GM21576 (cell line): ENCODE results near the gene ATP9A.
"Not testable (repeated sequence)": the region's sequence is repeated elsewhere in the genome, so short reads cannot be mapped to it uniquely, and the experiment has no call there.

Experiments used
- ATAC-seq: cut with Tn5 transposase; IDR thresholded peaks from one replicate; pipeline ENCODE4 v1.9.1; 2021; ENCODE audit warnings: mild to moderate bottlenecking, moderate library complexity; ENCODE audit not compliant: unreplicated experiment

ATP9A gene

DNA sequence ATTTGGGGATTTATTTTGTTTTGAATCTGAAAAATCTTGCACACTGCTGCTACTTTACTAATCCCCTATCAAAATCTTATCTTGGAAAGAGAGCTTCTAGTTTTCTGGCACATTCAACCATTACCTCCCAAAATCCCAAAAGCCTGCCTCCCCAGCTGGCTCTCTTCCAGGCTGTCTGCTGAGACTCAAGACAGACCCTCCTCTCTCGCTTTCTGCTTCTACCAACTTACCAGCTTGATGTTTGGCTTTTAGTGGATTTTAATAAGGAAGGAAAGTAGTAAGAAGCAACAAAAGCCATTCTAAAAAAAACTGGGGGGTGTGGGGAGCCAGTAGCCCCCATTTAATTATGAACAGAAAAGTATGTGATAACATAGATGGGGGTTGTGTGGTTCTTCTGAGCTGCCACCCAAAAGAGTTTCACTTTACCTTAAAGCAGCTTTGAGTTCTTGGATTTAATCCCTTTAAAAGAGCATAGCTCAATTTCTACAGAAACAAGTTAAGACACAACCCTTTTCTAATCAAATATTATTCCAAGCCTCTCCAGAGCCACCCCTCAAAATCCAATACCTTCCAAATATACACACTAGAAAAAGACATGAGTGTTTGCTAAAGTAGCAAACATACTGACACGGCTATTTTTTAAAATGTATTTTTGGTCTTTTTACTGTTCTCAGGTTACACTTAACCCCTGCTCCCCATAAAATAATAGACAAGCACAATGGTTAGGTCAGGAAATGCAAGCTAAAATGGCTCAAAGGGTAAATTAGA, 71.7 kb downstream of the ATP9A start:
- no peak for ATAC-seq

DNA sequence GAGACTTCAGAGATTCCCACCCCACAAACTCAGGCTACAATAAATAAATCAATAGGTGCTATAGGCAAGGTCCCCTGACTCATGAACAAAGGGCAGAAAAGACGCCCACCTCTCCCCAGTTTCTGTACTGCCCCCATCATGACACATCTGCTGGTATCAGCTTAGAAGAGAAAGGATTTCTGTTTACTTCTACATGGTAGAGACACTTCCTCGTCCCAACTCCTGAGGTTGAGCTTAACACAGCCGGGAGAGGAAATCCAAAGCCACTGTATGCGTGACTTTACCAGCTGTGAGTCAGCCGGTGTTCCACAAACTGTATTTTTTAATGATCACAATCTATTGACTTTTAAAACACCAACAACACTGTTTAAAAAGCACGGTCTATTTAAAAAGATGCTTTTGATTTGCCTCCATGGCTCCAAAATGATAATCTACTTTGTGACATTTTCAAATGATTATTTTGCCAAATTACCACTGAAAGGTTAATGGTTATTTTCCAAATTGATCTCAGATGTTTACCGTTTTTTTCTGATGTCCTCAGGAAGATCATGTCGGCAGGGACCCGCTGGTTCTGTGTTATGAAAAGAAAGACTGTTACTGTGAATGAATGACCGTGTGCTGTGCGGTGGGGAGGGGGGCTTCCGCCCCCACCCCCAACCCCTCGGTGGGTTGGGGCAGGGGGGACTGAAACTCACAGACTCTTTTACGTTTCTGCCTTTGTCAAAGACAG, 72.5 kb downstream of the ATP9A start:
- ATAC-seq = no peak

DNA sequence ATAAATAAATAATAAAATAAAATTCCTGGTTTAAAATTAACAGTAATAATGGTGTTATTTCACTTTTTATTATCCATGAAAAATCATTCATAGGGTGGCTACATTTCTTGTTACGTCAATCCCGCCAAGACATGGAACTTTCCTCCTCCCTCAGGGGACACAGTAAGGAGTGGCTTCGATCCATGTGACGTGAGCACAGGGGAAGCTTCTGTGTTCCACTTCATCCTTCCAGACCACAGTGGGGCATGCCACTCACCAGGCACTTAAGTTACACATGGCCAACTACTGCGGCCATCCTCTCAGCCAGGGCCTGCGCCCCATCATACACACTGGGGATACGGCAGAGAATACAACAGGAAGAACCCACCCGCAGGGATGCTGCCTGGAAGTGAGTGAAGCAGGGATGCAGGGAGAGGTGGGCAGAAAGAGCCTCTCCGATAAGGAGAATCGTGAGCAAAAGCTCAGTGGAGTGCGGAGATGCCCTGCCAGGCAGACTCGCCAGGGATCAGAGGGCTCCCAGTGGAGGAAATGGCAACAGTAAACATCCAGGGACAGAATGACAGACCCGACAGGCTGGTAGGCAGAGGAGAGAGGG, 75.3 kb downstream of the ATP9A start:
- no peak for ATAC-seq

DNA sequence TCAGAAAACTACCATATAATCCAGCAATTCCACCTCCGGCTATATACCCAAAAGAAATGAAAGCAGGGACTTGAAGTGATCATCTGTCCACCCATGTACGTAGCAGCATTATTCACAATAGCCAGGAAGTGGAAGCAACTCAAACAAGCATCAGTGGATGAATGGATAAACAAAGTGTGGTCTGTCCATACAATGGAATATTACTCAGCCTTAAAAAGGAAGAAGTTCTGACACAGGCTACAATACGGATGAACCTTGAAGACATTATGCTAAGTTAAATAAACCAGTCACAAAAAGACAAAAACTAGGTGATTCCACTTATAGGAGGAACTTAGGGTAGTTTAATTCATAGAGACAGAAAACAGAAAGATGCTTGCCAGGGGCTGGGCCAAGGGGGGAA, 76.5 kb downstream of the ATP9A start:
- ATAC-seq = no peak

DNA sequence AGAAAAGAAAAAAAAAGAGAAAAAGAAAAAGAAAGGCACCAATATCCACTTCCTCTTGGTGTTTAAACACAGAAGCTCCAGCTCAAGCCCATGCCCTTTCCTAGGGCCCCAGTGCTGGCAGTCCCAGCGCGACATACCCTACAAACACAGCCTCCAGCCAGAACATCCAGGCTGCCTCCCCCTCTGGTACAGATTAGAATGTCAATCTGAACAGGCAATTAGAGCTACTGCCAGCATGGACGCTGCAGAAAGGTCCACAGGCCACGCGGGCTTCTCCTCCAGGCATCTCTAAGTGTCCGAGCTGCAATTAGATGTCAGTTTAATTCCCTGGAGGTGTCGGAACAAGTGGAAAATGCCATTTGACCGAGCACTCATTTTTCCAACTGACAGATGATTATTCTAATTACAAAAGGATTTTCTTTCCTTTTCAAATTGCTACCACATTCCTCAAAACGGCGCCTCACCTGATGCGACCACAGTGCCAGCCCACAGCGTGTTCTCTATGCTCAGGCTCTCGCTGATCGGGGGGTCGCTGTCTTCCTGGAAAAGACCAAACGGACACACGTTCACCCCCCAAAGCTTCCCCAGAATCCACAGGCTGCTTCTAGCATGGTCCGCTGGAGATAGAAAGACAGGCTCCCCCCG, 79.5 kb downstream of the ATP9A start:
- no peak for ATAC-seq

DNA sequence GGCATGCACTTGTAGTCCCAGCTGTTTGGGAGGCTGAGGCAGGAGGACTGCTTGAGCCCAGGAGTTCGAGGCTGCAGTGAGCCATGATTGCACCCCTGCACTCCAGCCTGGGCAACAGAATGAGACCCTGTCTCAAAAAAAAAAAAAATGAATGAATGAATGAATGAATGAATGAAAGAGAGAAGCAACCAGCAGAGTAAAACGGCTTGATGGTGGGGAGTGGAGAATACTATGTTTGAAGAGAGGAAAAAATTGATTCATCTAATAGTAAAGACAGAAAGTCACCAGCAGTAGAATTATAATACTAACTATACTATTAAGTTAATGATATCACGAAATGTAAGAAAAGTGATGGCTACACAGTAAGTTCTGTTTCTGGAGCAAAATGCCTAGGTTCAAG, 80.6 kb downstream of the ATP9A start:
- ATAC-seq = no peak

DNA sequence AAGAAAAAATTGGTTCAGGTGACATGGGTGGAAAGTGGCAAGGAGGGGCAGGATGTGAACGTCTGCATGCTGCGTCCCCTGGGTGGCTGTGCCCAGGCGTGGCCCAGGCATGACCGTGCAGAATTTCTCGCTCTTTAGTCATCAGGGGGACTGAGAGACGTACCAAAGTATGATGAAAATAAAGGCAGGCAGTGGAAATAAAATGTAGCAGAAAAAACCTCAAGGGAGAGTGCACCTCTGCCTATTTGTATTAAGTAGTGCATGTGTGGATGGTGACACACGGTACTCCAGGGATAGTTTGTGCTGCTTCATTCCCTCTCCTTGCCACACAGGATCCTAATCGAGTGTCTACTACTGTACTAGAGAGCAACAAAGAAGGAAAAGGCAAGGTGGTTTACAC, 81.1 kb downstream of the ATP9A start:
- no peak for ATAC-seq

DNA sequence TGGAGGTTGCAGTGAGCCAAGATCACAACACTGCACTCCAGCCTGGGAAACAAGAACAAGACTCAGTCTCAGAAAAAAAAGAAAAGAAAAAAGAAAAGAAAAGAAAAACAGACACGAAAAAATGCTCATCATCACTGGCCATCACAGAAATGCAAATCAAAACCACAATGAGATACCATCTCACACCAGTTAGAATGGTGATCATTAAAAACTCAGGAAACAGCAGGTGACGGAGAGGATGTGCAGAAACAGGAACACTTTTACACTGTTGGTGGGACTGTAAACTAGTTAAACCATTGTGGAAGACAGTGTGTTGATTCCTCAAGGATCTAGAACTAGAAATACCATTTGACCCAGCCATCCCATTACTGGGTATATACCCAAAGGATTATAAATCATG, 82.7 kb downstream of the ATP9A start:
- not testable (repeated sequence) for ATAC-seq

DNA sequence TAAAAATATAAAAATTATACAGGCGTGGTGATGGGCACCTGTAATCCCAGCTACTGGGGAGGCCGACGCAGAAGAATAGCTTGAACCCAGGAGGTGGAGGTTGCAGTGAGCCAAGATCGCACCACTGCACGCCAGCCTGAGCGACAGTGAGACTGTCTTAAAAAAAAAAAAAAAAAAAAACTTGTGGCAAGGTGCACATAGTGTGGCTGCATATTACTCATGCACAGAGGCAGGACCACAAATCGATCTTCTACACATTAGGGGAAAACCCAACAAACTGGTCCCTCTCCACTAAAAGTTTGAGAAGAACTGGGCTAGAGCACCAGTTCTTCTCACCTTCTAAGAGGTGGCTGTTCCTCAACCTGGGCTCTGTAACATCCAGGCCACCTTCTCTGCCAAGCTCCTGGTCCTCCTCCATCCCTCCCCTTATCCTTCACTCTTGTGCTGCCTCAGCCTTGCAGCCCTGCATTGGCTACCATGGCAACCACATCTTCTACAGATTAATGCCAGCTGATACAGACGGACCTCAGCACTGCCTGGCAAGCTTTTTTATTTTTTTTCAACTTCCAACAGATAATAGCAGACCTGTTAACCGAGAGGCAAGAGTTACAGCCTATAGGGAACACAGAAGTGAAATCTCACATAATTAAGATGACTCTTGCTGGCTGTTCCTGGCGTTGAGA, 88.0 kb downstream of the ATP9A start:
- no peak for ATAC-seq

DNA sequence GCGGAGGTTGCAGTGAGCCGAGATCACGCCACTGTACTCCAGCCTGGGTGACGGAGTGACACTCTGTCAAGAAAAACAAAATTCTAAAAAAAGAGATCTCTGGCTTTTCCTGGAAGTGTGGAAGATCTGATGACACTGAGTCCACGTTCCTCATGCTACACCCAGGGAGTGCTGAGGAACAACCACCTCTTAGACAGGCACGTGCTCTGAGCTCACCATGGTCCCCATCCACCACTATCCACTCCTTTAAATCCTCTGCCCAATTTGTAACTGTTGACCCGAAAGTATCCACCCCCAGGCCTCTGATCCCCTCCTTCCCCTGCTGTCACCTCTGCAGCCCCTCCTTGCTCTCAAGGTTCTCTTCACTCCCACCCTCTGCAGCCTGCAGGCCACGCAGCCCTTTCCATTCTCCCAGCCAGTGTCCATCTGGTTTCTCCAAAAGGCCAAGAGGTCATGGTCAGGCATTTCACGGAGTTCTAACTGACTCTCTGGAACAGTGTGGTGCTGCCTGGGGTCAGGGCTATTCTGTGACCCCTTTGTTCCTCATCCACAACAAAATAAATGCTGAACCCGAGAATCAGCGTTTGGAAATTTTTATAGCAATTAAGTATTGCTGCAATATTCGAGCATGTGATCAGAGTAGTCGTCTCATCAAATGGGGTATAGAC, 88.8 kb downstream of the ATP9A start:
- no peak for ATAC-seq

DNA sequence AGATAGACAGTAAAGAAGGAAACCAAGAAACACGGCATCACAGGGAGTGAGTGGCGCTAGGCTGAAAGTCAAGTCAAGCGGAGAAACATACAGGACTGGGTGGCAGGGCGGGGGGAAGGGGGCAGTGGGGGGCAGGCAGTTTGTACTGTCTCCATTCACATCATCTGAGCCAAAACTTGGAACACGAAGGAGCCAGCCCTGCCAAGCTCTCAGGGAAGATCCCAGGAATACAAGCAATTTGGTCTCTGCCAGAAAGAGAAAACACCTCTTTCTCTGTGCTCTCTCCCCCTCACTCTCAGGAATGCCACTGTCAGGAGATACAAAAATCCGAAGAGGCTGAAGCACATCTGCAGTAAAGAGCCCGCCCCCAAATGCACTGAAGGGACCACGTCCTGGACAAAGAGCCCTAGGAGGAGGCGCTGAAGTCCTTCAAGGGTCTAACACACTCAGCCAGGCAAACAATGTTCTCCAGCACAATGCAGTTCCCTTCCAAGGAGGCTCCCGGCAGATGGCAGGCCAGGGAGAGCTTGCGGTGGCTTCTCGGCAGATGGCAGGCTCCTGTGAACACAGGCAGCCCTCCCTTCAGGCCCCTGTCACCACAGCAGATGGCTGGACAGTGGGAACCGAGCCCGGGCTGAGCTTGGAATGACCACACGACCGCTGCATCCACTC, 90.0 kb downstream of the ATP9A start:
- ATAC-seq = no peak

DNA sequence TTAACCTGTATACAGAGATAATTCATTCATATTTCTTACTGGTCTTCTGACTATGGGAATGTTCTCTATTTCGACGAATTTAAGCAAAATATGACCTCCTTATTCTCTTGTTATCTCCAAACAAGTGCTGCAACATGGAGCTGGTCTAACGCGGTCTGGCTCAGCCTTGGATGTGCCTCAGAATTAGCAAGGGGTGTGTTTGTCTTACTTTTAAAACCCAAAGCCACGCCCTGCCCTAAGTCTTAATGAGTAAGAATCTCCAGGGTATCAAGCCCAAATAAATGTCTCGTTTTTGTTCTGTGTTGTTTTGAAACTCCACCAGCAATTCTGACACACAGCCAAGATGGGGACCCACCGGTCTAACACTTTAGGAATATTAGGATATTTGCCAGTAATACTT, 99.2 kb downstream of the ATP9A start:
- no peak for ATAC-seq

DNA sequence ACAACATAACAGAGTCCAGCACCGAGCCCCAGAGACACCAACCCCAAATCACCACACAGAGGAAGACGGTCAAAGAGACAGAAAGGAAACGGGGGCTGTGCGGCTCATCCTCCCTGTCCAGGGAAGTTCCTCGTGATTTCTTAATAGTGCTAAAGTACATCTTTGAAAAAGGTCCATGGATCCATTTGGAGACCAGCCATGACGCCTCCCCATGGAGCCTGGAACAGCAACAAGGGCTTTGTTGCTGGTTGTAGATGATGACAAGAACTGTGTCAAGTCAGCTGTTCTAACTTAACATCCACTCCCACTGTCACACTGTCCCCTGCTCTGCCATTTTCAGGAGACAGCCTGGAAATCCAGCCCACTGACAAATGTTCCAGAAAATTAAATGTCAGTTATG, 99.7 kb downstream of the ATP9A start:
- ATAC-seq = no peak

DNA sequence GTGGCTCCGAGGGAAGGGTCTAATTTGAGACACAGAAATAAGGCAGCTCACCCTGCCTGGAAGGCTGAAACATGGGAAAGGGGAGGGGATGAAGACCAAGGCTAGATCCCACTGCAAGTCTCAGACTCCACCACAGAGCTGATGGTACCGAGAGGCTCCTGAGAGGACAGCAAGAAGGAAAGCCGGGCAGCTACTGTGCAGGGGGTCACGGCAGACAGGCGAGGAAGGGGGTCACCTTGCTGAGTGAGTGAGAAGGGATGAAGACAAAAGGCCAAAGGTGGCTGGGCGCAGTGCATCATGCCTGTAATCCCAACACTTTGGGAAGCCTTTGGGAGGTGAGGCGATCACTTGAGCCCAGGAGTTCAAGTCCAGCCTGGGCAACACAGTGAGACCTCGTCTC, 100.7 kb downstream of the ATP9A start:
- no peak for ATAC-seq

DNA sequence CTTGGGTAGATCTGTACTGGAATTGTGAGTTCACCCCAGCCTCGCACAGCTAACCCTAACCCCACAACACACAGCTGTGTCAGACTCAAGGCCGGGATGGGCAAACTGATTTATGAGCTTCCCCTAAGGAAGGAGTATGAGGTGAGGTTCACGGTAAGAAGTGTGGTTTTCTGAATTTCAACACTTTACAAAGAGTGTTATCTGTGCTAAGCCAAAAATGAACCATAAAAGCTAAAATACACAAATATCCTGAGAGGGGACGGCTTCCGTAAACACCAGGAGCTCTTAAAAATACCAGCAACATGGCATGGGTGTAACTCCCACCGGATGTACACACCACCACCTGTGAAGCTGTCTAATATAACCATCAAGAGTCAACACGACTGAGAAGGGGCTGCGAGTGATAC, 101.2 kb downstream of the ATP9A start:
- no peak for ATAC-seq

DNA sequence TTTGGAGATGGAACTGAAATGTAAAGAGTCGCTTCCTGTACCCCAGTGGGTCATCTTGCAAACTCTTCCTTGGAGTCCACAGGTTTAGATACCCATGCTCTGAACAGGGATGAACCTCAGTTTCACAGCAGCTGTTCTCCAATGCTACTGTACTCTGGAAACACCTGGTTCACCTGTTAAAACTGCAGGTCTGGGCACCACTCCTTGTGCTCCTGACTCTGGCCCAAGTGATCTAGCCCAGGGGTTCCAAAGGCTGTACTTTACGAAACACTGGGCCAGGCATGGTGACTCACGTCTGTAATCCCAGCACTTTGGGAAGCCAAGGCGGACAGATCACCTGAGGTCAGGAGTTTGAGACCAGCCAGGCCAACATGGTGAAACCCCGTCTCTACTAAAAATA, 102.1 kb downstream of the ATP9A start:
- ATAC-seq = no peak

DNA sequence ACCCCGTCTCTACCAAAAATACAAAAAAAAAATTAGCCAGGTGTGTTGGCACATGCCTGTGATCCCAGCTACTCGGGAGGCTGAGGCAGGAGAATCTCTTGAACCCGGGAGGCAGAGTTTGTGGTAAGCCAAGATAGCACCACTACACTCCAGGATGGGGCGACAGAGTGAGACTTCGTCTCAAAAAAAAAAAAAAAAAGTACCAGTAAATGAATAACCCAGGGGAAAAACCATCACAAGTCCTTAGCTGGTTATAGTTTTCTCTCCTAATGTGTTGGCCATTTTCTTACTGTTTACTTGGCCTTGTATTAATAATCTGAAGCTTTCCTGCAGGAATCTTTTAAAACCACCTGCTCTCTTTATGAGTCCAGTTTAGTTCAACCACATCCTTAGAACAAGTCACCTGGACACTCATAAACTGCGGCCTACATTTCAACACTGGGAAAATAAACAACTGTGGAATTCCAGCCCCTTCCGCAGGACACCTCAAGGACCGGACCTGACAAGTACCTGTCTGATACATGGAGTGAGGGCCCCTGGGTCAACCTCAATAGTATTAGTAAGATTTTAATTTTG, 102.6 kb downstream of the ATP9A start:
- ATAC-seq = no peak

DNA sequence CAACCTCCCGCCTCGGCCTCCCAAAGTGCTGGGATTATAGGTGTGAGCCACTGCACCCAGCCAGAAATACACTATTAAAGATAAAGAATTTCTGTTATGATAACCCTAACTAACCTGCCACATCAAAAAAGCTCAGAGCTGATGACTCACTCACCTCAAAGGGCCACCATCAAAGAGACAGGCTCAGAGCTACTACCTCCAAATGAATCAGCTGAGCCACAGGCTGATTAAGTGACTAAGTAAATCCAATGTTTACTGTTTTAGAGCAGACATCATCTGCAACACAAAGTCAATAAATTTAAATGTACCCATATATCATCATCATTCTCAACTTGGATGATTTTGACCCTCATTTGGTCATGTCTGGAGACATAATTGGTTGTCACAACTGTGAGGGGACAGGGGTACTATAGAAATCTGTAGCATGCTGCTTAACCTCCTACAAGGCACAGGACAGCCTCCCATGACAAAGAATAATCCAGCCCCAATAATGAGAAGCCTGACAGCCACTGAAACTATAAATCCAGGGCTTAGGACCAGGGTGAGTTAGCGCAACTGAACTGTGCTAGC, 106.5 kb downstream of the ATP9A start:
- no peak for ATAC-seq
